Chondrocyte (in vitro differentiated cells): Measurements from ENCODE around the gene PCDHA10. TPM values are rescaled to one million over a fixed set of nuclear protein-coding genes. Genes with fewer than 3 reads are reported as not detected.
"Not testable (repeated sequence)": the region's sequence is repeated elsewhere in the genome, so short reads cannot be mapped to it uniquely, and the experiment has no call there.

Experiments
- DNase-seq: peaks from one replicate; pipeline ENCODE4 v3.0.0; 2021; ENCODE audit warnings: mixed read lengths, low spot score
- H3K27ac Mint-ChIP-seq: one replicate; pipeline ENCODE4 v1.8.0; 2021; ENCODE audit warnings: mild to moderate bottlenecking, moderate library complexity, mixed read lengths; ENCODE audit not compliant: unreplicated experiment
- H3K27me3 Mint-ChIP-seq: 2 replicates; pipeline ENCODE4 v1.8.0; 2021; ENCODE audit warnings: low read depth, mixed read lengths
- H3K36me3 Mint-ChIP-seq: 2 replicates; pipeline ENCODE4 v1.8.0; 2021; ENCODE audit warnings: low read depth, mixed read lengths
- H3K4me1 Mint-ChIP-seq: 2 replicates; pipeline ENCODE4 v1.8.0; 2021; ENCODE audit warnings: low read depth, mild to moderate bottlenecking, mixed read lengths
- H3K4me3 Mint-ChIP-seq: one replicate; pipeline ENCODE4 v1.8.0; 2021; ENCODE audit warnings: mild to moderate bottlenecking, moderate library complexity, mixed read lengths; ENCODE audit not compliant: unreplicated experiment
- H3K9me3 Mint-ChIP-seq: 2 replicates; pipeline ENCODE4 v1.8.0; 2021; ENCODE audit warnings: low read depth, mixed read lengths
- long read RNA-seq: library from polyadenylated mRNA; stranded (forward); transcript quantifications from one replicate; pipeline ENCODE4 v2.0.0, GENCODE V29; 2021
- total RNA-seq: library from RNA; stranded (reverse); gene quantifications from 3 replicates; pipeline ENCODE4 v1.2.1, GENCODE V29; 2021
- TF ChIP-seq, protein P1 (sequence below): fragments of 200-600 bp; sonication (generic); IDR thresholded peaks from 2 replicates; pipeline ENCODE4 v1.5.0; 2021; ENCODE audit warnings: antibody characterized with exemption, mild to moderate bottlenecking, moderate library complexity

PCDHA10 gene
- total RNA-seq = 6.7 to 21.2 TPM (median 20.5 TPM) in 3 replicates
- long read RNA-seq, full-length matches to known transcripts = 3 of 4 reads
- long read RNA-seq, partial matches to known transcripts = 0 of 4 reads
- long read RNA-seq, other reads (novel, unspliced or antisense) = 1 of 4 reads

DNA sequence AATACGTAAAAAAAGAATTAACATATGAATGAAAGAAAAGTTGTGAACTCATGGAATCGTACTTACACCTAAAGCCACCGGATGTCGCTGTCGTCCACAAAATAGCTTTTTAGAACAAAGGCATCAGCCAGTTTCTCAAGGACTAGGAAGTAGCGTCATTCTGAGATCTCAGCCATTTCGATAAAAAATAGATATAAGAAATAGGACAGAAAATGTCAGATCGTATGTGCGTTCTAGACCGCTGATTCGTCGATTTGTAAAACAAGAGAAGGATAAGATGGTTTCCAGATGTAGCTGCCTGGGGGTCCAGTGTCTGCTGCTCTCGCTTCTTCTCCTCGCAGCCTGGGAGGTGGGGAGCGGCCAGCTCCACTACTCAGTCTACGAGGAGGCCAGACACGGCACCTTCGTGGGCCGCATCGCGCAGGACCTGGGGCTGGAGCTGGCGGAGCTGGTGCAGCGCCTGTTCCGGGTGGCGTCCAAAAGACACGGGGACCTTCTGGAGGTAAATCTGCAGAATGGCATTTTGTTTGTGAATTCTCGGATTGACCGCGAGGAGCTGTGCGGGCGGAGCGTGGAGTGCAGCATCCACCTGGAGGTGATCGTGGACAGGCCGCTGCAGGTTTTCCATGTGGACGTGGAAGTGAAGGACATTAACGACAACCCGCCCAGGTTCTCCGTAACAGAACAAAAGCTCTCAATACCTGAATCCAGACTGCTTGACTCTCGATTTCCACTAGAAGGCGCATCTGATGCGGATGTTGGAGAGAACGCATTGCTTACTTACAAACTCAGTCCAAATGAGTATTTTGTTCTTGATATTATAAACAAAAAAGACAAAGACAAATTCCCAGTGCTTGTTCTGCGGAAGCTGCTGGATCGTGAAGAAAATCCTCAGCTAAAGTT lies at the start of gene PCDHA10:
Gene PCDHA10 (plus strand): TSS at position 126 of the 903 bp plus-strand sequence. CDS start 152 bp downstream, at position 278.
- DNase-seq = no peak
- Mint-ChIP-seq H3K27ac (peak within 1 kb of the TSS; percentile 92), H3K36me3 (peaks cover 18% of the 10 kb centered on the region), H3K4me3 (peak within 1 kb of the TSS; percentile 73), H3K9me3 (peaks cover 8% of the 10 kb centered on the region), H3K27me3 (no peaks in the 10 kb centered on the region), H3K4me1 (peaks cover 8% of the 10 kb centered on the region)
- TF ChIP-seq, protein P1, sequence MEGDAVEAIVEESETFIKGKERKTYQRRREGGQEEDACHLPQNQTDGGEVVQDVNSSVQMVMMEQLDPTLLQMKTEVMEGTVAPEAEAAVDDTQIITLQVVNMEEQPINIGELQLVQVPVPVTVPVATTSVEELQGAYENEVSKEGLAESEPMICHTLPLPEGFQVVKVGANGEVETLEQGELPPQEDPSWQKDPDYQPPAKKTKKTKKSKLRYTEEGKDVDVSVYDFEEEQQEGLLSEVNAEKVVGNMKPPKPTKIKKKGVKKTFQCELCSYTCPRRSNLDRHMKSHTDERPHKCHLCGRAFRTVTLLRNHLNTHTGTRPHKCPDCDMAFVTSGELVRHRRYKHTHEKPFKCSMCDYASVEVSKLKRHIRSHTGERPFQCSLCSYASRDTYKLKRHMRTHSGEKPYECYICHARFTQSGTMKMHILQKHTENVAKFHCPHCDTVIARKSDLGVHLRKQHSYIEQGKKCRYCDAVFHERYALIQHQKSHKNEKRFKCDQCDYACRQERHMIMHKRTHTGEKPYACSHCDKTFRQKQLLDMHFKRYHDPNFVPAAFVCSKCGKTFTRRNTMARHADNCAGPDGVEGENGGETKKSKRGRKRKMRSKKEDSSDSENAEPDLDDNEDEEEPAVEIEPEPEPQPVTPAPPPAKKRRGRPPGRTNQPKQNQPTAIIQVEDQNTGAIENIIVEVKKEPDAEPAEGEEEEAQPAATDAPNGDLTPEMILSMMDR = peak; percentile 75

DNA sequence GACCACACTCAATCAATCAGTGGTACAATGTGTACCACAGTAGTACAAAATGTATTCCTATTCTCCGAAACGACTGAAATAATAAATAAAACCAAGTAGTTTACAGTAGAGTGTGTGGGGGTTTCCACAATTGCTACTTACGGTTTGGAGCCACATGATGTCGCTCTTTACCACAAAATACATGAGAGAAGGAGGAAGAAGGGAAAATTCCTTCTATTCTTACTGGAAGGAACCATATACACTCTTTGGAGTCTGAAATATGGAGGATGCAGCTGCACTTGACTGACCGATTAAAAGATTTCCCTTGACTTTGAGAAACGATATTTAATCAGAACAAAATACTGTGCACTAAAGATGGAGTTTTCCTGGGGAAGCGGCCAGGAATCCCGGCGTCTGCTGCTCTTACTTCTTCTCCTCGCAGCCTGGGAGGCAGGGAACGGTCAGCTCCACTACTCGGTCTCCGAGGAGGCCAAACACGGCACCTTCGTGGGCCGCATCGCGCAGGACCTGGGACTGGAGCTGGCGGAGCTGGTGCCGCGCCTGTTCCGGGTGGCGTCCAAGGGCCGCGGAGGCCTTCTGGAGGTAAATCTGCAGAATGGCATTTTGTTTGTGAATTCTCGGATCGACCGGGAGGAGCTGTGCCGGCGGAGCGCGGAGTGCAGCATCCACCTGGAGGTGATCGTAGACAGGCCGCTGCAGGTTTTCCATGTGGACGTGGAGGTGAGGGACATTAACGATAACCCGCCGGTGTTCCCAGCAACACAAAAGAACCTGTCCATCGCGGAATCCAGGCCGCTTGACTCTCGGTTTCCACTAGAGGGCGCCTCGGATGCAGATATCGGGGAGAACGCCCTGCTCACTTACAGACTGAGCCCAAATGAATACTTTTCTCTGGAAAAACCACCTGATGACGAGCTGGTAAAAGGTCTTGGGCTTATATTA lies 48.6 kb upstream of the PCDHA10 start, which contains the start of gene PCDHA4:
Gene PCDHA4 (plus strand): TSS at position 235 of the 942 bp plus-strand sequence.
- H3K4me1 Mint-ChIP-seq = peaks cover 16% of the 10 kb centered on the region
- H3K4me3 Mint-ChIP-seq = peak within 1 kb of the TSS; percentile 84
- peaks cover 12% of the 10 kb centered on the region for H3K36me3 Mint-ChIP-seq
- DNase-seq = no peak
- TF ChIP-seq, protein P1 = peak; percentile 77
- peaks cover 1% of the 10 kb centered on the region for H3K27me3 Mint-ChIP-seq
- H3K27ac Mint-ChIP-seq = peak within 1 kb of the TSS; percentile 87
- H3K9me3 Mint-ChIP-seq = peaks cover 29% of the 10 kb centered on the region

DNA sequence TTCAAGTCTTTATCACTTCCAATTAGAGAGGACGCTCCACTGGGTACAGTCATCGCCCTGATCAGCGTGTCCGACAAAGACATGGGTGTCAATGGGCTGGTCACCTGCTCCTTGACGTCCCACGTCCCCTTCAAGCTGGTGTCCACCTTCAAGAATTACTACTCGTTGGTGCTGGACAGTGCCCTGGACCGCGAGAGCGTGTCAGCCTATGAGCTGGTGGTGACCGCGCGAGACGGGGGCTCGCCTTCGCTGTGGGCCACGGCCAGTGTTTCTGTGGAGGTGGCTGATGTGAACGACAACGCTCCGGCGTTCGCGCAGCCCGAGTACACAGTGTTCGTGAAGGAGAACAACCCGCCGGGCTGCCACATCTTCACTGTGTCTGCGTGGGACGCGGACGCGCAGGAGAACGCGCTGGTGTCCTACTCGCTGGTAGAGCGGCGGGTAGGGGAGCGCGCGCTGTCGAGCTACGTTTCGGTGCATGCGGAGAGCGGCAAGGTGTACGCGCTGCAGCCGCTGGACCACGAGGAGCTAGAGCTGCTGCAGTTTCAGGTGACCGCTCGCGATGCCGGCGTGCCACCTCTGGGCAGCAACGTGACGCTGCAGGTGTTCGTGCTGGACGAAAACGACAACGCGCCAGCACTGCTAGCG lies 47.3 kb upstream of the PCDHA10 start:
- DNase-seq = peak; percentile 91
- not testable (repeated sequence) for H3K4me3 Mint-ChIP-seq, H3K27ac Mint-ChIP-seq, H3K27me3 Mint-ChIP-seq
- H3K36me3 Mint-ChIP-seq = peaks cover 14% of the 10 kb centered on the region
- H3K4me1 Mint-ChIP-seq = peaks cover 16% of the 10 kb centered on the region
- H3K9me3 Mint-ChIP-seq = peaks cover 40% of the 10 kb centered on the region

GRCh38 chr5:140808889-140809291 lies 46.8 kb upstream of the PCDHA10 start:
- peaks cover 16% of the 10 kb centered on the region for H3K4me1 Mint-ChIP-seq
- peaks cover 35% of the 10 kb centered on the region for H3K9me3 Mint-ChIP-seq
- TF ChIP-seq, protein P1 = no peak
- no peak overlapping the region for H3K27ac Mint-ChIP-seq
- H3K36me3 Mint-ChIP-seq = peaks cover 12% of the 10 kb centered on the region
- peaks cover 1% of the 10 kb centered on the region for H3K27me3 Mint-ChIP-seq
- peak; percentile 94 for DNase-seq
- no peak overlapping the region for H3K4me3 Mint-ChIP-seq
